OCI-LY7 (cell line): ENCODE results near the gene FASTKD2.

Source experiments
- EZH2phosphoT487 ChIP-seq: fragments of 200-600 bp; sonication (generic); IDR thresholded peaks from 2 replicates; pipeline ENCODE4 v1.6.1; 2018; ENCODE audit warnings: low read depth, borderline replicate concordance, mild to moderate bottlenecking, mixed run types, antibody characterized with exemption, low read length, moderate library complexity, mixed read lengths
- TF ChIP-seq, protein P1 (sequence below): fragments of 200-600 bp; sonication (generic); conservative IDR thresholded peaks from 2 replicates; pipeline ENCODE4 v1.5.1; 2014; ENCODE audit warnings: mild to moderate bottlenecking, antibody characterized with exemption, low read length, moderate library complexity, mixed read lengths

DNA sequence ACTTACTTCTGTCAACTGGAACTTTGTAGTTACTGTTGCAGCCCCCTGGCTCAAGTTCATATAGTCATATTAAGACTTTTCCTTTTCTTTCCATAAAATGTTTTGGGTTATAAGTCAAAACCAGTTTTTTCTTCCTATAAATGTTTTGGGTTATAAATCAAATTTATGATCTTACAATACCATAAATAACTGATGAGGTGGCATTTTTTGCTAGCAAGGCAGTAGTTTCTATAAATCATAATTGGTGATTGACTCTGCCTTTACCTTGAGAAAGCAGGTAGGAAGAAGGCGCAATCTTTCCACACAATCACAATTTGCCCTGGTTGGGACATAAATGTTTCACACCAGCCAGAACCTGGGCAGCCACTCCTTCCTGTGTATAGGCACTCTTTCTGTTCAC, 42.1 kb upstream of the FASTKD2 start:
- TF ChIP-seq, protein P1, sequence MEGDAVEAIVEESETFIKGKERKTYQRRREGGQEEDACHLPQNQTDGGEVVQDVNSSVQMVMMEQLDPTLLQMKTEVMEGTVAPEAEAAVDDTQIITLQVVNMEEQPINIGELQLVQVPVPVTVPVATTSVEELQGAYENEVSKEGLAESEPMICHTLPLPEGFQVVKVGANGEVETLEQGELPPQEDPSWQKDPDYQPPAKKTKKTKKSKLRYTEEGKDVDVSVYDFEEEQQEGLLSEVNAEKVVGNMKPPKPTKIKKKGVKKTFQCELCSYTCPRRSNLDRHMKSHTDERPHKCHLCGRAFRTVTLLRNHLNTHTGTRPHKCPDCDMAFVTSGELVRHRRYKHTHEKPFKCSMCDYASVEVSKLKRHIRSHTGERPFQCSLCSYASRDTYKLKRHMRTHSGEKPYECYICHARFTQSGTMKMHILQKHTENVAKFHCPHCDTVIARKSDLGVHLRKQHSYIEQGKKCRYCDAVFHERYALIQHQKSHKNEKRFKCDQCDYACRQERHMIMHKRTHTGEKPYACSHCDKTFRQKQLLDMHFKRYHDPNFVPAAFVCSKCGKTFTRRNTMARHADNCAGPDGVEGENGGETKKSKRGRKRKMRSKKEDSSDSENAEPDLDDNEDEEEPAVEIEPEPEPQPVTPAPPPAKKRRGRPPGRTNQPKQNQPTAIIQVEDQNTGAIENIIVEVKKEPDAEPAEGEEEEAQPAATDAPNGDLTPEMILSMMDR: no peak
- TF ChIP-seq EZH2phosphoT487: no peak
